ENCODE measurements around the gene ACVR1B. TPM values are rescaled to one million over a fixed set of nuclear protein-coding genes. Genes with fewer than 3 reads are reported as not detected.
A peak's percentile ranks its signal among the peaks of the same experiment; 100 is the strongest.

Gene ACVR1B
- 10.8 TPM for total RNA-seq
- long read RNA-seq = 0 reads

GRCh38 chr12:51951199-51951842, at the start of gene ACVR1B:
TSS of gene ACVR1B (plus strand) at chr12:51951699. CDS start at chr12:51951744, 45 bp downstream.
- DNase-seq (ENCODE audit: missing footprints) (peak; percentile 97), ATAC-seq (peak; percentile 96)
- intact Hi-C loops (cut with DNase I) = loop anchor here (10.0 kb wide), 1 partner anchor 907 kb away; the partner anchor contains the start of gene LETMD1

GRCh38 chr12:51901881-51902280, 49.6 kb upstream of the ACVR1B start:
- intact Hi-C loops (cut with DNase I) = no loop called here
- DNase-seq (ENCODE audit: missing footprints) = no peak
- ATAC-seq = no peak

- DNase-seq (ENCODE audit: missing footprints) = peak; percentile 73
- intact Hi-C loops (cut with DNase I) = no loop called here
- ATAC-seq = peak; percentile 78
Observed at GRCh38 chr12:51904951-51905470, 46.5 kb upstream of the ACVR1B start.

- ATAC-seq = peak; percentile 88
- intact Hi-C loops (cut with DNase I) = no loop called here
Observed at GRCh38 chr12:51905471-51906429, 45.7 kb upstream of the ACVR1B start.

GRCh38 chr12:51906430-51907082, 44.9 kb upstream of the ACVR1B start:
- peak; percentile 60 for DNase-seq (ENCODE audit: missing footprints)
- intact Hi-C loops (cut with DNase I) = no loop called here

More at GRCh38 chr12:51905471-51906429, 45.7 kb upstream of the ACVR1B start:
- peak; percentile 90 for DNase-seq (ENCODE audit: missing footprints)

GRCh38 chr12:51907083-51907855, 44.2 kb upstream of the ACVR1B start, which contains the start of gene ACVRL1:
TSS of gene ACVRL1 (plus strand) at chr12:51907504. CDS start at chr12:51912475, 4,971 bp downstream.
- ATAC-seq (peak; percentile 14), DNase-seq (ENCODE audit: missing footprints) (peak; percentile 73)
- intact Hi-C loops (cut with DNase I) = no loop called here

More at GRCh38 chr12:51906430-51907082, 44.9 kb upstream of the ACVR1B start:
- peak; percentile 8 for ATAC-seq

GRCh38 chr12:51907856-51908425, 43.6 kb upstream of the ACVR1B start:
- ATAC-seq (no peak), DNase-seq (ENCODE audit: missing footprints) (peak; percentile 41)
- intact Hi-C loops (cut with DNase I) = no loop called here

GRCh38 chr12:51908876-51909592, 42.5 kb upstream of the ACVR1B start:
- ATAC-seq = no peak

GRCh38 chr12:51910168-51910567, 41.3 kb upstream of the ACVR1B start:
- DNase-seq (ENCODE audit: missing footprints) (no peak), ATAC-seq (no peak)
- intact Hi-C loops (cut with DNase I) = no loop called here

More at GRCh38 chr12:51908876-51909592, 42.5 kb upstream of the ACVR1B start:
- DNase-seq (ENCODE audit: missing footprints) = peak; percentile 47
- intact Hi-C loops (cut with DNase I) = no loop called here

GRCh38 chr12:51910691-51911090, 40.8 kb upstream of the ACVR1B start:
- intact Hi-C loops (cut with DNase I) = no loop called here
- DNase-seq (ENCODE audit: missing footprints) (peak; percentile 57), ATAC-seq (no peak)

GRCh38 chr12:51911307-51911706, 40.2 kb upstream of the ACVR1B start:
- intact Hi-C loops (cut with DNase I) = no loop called here
- peak; percentile 32 for DNase-seq (ENCODE audit: missing footprints)
- no peak for ATAC-seq

- no peak for ATAC-seq
- intact Hi-C loops (cut with DNase I) = no loop called here
- DNase-seq (ENCODE audit: missing footprints) = peak; percentile 85
Observed at GRCh38 chr12:51911788-51912711, 39.4 kb upstream of the ACVR1B start.

GRCh38 chr12:51913071-51914033, 38.1 kb upstream of the ACVR1B start:
- peak; percentile 53 for DNase-seq (ENCODE audit: missing footprints)
- no peak for ATAC-seq
- intact Hi-C loops (cut with DNase I) = no loop called here

- intact Hi-C loops (cut with DNase I) = no loop called here
- ATAC-seq (peak; percentile 14), DNase-seq (ENCODE audit: missing footprints) (peak; percentile 77)
Observed at GRCh38 chr12:51914034-51914923, 37.2 kb upstream of the ACVR1B start.
